Fibroblast of mammary gland (primary cell): ENCODE measurements around the gene PSME2.

Experiments
- DNase-seq: peaks from one replicate; pipeline ENCODE4 v3.0.0-alpha.2; 2010; ENCODE audit warnings: low read depth
- H3K4me3 ChIP-seq: 2 replicates; pipeline ENCODE4 v1.5.1; 2011; ENCODE audit warnings: low read depth, mild to moderate bottlenecking, low read length, moderate library complexity; ENCODE audit not compliant: control insufficient read depth
- TF ChIP-seq, protein P1 (sequence below): conservative IDR thresholded peaks from 2 replicates; pipeline ENCODE4 v1.5.1; 2011; ENCODE audit warnings: low read depth, low read length, inconsistent platforms; ENCODE audit not compliant: control insufficient read depth, insufficient read depth

Gene PSME2

DNA sequence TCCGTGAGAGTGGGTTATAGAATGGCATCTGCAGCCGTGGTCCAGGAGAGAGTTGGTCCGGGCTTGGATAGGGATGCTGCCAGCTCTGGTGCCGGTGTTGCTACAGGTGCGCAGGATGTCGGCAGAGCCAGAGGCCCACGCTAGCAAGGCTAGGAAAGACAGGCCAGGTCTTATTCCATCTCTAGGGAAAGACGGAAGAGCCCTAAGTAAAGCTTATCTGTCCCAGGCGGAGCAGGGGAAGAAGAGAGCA, 10.9 kb downstream of the PSME2 start:
- peak overlapping the region; percentile 70 for H3K4me3 ChIP-seq
- TF ChIP-seq, protein P1, sequence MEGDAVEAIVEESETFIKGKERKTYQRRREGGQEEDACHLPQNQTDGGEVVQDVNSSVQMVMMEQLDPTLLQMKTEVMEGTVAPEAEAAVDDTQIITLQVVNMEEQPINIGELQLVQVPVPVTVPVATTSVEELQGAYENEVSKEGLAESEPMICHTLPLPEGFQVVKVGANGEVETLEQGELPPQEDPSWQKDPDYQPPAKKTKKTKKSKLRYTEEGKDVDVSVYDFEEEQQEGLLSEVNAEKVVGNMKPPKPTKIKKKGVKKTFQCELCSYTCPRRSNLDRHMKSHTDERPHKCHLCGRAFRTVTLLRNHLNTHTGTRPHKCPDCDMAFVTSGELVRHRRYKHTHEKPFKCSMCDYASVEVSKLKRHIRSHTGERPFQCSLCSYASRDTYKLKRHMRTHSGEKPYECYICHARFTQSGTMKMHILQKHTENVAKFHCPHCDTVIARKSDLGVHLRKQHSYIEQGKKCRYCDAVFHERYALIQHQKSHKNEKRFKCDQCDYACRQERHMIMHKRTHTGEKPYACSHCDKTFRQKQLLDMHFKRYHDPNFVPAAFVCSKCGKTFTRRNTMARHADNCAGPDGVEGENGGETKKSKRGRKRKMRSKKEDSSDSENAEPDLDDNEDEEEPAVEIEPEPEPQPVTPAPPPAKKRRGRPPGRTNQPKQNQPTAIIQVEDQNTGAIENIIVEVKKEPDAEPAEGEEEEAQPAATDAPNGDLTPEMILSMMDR: no peak
- DNase-seq: no peak

DNA sequence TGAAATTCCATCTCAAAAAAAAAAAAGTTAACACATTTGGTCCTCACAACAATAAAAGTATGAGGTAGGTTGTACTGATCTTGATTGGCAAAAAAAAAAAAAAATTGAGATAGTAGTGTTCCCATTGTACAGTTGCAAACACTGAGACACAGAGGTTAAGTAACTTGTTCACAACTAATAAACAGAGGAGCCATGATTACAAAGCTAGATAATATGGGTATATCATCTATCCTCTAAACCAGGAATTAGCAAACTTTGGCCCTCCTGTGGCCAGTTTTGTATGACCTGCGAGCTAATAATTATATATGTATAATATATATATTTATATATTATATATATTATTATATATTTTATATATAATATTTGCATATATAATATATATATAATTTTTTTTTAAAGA, 12.7 kb downstream of the PSME2 start:
- DNase-seq: no peak
- no peak overlapping the region for H3K4me3 ChIP-seq
- TF ChIP-seq, protein P1: no peak

DNA sequence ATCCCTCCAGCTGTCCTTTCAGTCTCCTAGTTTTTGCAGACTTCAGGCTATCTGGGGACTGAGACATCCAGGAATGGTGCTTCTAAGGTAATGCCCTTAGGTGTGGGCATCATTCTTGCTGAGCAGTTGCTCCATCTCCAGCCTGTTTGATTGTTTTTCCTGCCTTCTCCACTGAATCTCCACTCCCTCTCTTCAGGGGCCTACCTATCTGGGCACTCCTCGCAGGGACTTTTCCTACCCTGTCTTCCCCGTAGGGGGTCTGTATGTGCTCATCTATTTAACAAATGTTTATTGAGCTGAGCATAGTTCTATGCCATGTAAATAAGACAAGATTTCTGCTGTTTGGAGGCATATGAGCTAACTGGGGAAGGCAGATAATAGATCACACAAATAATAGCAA, 13.4 kb downstream of the PSME2 start:
- TF ChIP-seq, protein P1: no peak
- no peak overlapping the region for H3K4me3 ChIP-seq
- DNase-seq: no peak

DNA sequence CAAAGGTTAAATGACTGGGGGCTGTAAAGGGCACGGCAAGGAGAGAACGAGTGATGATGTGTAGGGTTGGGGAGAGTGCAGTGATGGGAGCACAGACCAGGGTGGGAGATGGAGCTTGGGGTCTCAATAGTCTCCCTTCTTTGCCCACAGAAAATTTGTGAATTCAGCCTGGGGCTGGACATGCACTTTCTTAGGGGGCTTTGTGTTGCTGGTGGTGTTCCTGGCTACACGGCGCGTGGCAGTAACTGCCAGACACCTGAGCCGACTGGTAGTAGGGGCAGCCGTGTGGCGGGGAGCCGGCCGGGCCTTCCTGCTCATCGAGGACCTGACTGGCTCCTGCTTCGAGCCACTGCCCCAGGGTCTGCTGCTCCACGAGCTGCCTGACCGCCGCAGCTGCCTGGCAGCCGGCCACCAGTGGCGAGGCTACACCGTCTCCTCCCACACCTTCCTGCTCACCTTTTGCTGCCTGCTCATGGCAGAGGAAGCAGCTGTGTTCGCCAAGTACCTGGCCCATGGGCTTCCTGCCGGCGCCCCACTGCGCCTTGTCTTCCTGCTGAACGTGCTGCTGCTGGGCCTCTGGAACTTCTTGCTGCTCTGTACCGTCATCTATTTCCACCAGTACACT, 14.2 kb downstream of the PSME2 start:
- H3K4me3 ChIP-seq: no peak overlapping the region
- no peak for DNase-seq
- TF ChIP-seq, protein P1: no peak

DNA sequence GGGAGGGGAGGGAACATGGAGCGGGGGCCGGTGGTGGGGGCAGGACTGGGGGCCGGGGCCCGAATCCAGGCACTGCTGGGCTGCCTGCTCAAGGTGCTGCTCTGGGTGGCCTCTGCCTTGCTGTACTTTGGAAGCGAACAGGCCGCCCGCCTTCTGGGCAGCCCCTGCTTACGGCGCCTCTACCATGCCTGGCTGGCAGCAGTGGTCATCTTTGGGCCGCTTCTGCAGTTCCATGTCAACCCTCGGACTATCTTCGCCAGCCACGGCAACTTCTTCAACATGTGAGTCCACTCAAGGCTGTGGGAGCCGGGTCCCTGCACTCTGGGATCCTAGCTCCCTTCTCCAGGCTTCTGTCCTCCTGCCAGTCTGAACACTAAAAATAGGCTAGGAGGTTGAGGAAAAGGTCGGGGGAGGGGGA, 14.9 kb downstream of the PSME2 start:
- TF ChIP-seq, protein P1: no peak
- no peak overlapping the region for H3K4me3 ChIP-seq
- DNase-seq: no peak

DNA sequence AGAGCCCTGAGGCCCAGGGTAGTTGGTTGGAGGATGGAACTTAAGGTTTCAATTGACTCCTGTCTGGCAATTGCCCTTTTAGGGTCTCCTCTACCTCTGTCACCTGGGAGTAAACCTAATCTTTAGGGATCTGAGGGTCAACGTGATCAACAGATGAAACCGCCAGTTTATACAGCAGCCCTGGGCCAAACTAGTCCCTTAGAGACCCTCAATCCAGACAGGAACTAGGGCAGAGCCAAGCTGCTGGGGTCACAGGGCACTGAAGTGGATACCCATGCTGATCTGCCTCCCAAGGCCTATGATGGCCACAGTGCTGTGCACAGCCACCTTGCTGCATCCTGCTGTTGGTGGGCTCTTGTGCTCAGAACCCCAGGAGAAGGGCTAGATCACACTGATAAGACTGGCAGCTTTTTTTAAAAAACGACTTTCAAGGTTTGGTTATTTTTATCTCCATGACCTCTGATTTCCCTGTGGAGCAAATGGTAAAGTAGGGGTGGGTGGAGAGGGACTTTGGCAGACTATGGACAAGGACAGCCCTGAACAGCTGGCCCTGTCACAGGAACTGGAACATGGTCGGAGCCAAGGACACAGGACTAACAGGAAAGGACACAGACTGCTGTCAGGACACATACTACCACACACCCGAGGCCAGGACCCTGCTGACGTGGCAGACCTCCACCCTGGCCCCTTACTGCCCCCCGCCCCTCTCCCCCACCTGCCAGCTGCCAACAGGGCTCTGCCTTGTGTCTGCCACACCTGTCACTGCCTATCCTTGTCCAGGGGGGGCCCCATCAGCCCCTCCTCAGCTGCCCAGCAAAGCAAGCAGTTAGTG, 15.5 kb downstream of the PSME2 start:
- TF ChIP-seq, protein P1: no peak
- DNase-seq: no peak
- H3K4me3 ChIP-seq: no peak overlapping the region
